SK-N-DZ (cell line): ENCODE measurements around the gene PITPNC1.
A peak's percentile ranks its signal among the peaks of the same experiment; 100 is the strongest.

Source experiments
- DNase-seq: peaks from one replicate; pipeline ENCODE4 v3.0.0-alpha.2; 2015; ENCODE audit warnings: low spot score

The PITPNC1 gene

GRCh38 chr17:67433248-67433924 lies 56.3 kb downstream of the PITPNC1 start:
- no peak for DNase-seq

DNA sequence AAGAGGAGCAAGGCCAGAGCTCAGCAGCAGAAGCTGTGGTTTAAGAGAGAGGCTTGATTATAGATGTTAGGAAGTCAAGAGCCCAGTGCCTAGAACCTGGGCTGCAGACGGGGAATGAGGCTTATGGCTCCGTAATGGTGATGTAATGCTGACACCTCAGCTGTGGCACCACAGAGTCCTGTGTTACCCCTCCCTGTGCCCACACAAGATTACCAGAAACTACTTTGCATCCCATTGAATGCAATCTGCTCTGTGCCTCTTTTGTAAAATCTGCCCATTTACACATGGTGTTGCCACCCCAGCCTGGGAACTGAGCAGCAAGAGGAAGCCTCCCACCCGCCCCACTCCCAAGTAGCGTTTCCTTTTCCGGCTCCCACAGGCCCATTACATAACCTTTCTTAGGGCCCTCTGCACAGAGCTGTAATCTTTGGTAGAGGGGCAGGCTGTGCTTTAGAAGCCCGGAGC lies 57.0 kb downstream of the PITPNC1 start:
- no peak for DNase-seq

DNA sequence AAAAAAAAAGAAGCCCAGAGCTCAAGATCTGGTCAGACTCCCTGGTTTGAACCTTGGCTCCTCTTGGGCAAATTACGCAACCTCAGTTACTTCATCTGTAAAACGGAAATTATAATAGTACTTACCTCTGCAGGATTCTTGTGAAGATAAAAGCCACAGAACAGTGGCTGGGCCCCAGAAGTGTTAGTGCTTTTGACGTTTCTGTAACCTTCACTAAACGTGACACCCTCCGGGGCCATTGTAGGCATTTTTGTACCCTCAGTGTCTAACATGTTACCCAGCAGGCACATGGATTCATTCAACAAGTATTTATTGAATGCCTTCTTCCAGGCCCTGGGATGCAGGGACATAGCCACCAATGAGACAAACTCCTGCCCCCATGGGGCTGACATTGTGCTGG lies 58.0 kb downstream of the PITPNC1 start:
- no peak for DNase-seq

DNA sequence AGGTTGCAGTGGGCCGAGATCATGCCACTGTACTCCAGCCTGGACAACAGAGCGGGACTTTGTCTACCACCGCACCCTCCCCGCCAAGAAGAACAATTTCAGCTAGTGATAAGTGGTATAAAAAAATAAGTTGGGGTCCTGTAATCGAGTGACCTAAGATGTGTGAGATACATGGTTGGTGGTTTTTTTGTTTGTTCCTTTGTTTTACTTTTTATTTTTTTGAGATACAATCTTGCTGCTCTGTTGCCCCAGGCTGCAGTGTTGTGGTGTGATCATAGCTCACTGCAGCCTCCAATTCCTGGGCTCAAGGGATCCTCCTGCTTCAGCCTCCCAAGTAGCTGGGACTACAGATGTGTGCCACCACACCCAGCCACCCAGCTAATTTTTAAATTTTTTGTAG lies 58.7 kb downstream of the PITPNC1 start:
- DNase-seq: no peak

GRCh38 chr17:67436233-67436632 lies 59.2 kb downstream of the PITPNC1 start:
- peak; percentile 40 for DNase-seq

- peak; percentile 78 for DNase-seq
Measured at GRCh38 chr17:67438667-67439066, 61.6 kb downstream of the PITPNC1 start.

DNA sequence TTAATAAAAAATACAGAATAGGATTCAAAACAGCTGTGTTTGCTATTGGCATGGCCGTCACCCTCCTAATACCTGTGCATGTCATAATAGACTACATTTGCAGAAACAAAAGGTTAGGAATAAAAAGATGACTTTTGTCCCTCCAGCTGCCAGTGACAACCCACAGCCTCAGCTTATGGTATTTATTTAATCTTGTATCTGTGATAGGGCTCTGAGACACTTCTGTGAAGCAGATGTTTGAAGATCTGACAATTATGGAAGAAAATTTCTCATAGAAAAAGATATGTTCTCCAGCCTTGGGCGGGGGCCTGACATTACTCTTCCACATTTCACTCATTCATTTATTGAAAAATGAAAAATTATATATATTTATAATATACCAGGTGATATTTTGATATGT lies 62.2 kb downstream of the PITPNC1 start:
- DNase-seq: no peak

- DNase-seq: no peak
Measured at GRCh38 chr17:67440277-67441051, 63.4 kb downstream of the PITPNC1 start.

GRCh38 chr17:67441052-67441895 lies 64.2 kb downstream of the PITPNC1 start:
- no peak for DNase-seq

DNA sequence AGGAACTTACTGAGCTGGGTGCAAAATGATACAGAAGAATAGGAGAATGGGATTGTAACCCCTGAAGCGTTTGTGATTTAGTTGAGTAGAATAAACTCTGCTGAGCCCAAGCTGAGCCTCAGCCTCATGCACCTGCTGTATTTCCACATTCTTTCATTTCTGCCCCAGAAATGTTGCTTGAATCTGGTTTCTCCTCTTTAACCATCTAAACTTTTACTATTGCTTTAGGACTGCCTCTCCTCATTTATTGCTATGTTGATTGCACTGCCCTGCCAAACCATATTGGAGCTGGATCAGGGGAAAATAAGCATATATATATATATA lies 64.8 kb downstream of the PITPNC1 start:
- no peak for DNase-seq

- no peak for DNase-seq
Measured at GRCh38 chr17:67442787-67443624, 65.9 kb downstream of the PITPNC1 start.

DNA sequence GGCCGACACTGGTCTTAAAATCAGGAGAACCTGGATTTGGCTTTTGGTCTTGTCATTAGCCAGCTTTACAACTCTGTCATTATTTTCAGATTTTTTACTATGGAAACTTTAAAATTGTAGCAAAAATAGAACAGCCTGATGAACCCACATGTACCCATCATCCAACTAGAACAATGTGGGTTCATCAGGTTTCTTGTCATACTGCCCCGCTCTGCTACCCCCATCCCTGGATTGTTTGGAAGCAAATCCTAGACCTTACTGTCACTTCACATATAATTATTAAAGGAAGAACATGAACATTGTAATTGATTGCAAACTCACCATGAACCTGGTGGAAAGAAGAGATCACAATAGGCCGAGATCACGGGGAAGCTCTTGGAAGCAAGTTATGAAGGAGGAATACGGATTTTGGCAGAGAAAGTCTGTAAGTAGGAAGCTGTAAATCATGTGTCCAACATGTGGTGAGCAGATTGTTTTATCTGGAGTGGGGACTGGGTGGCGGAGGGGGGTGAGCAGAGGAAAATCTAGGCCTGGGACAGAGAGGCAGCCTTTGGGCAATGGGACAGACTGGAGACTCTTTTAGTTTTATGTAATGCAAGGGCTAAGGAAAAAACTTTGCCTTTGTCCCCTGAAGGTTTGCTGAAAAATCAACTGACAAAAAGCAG lies 67.0 kb downstream of the PITPNC1 start:
- no peak for DNase-seq

GRCh38 chr17:67448449-67448848 lies 71.4 kb downstream of the PITPNC1 start:
- DNase-seq: no peak

GRCh38 chr17:67449065-67449464 lies 72.0 kb downstream of the PITPNC1 start:
- DNase-seq: no peak

DNA sequence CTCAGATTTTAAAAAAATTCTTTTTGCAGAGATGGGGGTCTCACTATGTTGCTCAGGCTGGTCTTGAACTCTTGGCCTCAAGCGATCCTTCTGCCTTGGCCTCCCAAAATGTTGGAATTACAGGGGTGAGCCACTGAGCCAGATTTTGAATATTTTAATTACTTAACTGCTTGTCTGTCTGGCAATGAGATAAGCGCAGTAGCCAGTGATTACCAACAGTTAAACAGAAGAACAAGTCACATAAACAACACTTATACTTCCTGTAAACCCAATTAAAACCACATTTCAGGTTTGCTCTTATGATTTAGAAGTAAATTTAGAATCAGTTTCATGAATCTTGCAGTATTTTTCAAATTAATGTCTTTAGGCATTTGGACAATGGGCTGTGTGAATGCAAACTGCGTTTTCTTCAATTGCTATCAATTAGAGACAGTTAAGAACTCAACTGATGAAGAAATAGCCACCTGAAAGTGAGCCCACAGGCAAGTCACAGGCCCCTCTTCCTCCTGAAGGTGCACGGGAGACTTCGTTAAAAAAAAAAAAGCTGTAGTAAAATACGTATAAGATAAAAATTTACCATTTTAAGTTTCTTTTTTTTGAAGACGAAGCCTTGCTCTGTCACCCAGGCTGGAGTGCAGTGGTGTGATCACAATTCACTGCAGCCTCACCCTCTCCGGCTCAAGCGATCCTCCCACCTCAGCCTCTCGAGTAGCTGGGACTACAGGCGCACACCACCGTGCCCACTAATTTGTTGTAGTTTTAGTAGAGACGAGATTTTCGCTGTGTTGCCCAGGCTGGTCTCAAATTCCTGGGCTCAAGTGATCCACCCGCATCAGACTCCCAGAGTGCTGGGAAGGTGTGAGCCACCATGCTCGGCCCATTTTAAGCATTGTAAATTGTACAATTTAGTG lies 73.0 kb downstream of the PITPNC1 start:
- no peak for DNase-seq

DNA sequence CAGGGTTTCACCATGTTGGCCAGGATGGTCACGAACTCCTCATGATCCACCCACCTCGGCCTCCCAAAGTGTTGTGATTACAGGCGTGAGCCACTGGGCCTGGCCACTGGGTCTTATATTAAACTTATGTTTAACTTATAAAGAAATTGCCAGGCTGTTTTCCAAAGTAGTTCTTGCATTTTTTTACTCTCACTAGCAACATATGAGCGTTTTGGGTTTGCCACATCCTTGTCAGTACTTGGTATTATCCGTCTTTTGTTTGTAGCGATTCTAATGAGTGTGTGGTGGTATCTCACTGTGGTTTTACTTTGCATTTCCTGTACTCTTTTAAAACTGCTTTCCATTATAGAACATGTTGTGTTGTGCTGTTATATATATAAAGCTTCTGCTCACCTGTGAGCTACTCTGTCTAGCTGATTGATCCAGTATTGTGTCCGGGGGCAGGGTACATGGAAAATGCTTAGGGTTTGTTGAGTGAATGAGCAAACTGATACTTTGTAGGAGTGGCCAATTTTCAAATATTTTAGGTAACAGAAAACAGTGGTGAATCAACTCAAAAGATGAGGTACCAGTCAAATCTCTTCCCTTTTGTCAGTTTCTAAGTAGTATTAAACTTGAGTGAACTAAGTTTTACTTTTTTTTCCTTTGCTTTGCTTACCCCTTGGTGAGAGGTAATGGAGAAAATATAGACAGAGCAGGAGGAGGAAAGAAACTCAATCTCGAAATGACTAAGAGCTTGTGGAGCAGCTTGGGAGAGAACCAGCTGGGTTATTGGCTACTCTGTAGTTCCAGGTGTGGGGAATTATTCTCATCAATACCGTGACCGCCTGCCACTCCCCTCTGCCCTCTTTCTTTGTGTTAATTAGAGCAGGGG lies 75.8 kb downstream of the PITPNC1 start:
- no peak for DNase-seq

GRCh38 chr17:67456103-67456502 lies 79.0 kb downstream of the PITPNC1 start:
- DNase-seq: no peak

DNA sequence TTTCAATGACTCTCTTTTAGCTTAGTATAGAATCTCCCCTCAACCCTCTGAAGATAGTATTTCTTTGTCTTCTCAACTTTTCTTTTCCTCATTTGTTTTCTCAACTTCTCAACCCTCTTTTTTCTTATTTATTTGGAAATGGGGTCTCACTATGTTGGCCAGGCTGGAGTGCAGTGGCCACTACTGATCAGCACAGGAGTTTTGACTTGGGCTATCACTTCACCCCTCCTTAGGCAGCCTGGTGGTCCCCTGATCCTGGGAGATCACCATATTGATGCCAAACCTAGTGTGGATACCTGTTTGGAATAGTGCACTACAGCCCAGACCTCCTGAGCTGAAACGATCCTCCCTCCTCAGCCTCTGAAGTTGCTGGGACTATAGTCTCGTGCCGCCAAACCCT lies 79.8 kb downstream of the PITPNC1 start:
- DNase-seq: no peak

GRCh38 chr17:67458203-67458602 lies 81.1 kb downstream of the PITPNC1 start:
- DNase-seq: no peak
